LNCaP clone FGC (cell line): ENCODE results near the gene CAPN2.

Source experiments
- DNase-seq: peaks from one replicate; pipeline ENCODE4 v3.0.0-alpha.2; 2011; ENCODE audit warnings: low read depth
- H3K4me3 ChIP-seq: 2 replicates; pipeline ENCODE4 v1.5.1; 2011; ENCODE audit warnings: mild to moderate bottlenecking, low read depth, low read length, control low read depth
- TF ChIP-seq, protein P1 (sequence below): IDR thresholded peaks from 2 replicates; pipeline ENCODE4 v1.5.1; 2012; ENCODE audit warnings: mild to moderate bottlenecking; ENCODE audit not compliant: control insufficient read depth, insufficient read depth; ENCODE audit errors: extremely low read depth

CAPN2 gene

GRCh38 chr1:223712850-223713474 lies 623 bp downstream of the CAPN2 start:
- H3K4me3 ChIP-seq: peak overlapping the region; percentile 55
- TF ChIP-seq, protein P1, sequence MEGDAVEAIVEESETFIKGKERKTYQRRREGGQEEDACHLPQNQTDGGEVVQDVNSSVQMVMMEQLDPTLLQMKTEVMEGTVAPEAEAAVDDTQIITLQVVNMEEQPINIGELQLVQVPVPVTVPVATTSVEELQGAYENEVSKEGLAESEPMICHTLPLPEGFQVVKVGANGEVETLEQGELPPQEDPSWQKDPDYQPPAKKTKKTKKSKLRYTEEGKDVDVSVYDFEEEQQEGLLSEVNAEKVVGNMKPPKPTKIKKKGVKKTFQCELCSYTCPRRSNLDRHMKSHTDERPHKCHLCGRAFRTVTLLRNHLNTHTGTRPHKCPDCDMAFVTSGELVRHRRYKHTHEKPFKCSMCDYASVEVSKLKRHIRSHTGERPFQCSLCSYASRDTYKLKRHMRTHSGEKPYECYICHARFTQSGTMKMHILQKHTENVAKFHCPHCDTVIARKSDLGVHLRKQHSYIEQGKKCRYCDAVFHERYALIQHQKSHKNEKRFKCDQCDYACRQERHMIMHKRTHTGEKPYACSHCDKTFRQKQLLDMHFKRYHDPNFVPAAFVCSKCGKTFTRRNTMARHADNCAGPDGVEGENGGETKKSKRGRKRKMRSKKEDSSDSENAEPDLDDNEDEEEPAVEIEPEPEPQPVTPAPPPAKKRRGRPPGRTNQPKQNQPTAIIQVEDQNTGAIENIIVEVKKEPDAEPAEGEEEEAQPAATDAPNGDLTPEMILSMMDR: no peak
- DNase-seq: no peak

DNA sequence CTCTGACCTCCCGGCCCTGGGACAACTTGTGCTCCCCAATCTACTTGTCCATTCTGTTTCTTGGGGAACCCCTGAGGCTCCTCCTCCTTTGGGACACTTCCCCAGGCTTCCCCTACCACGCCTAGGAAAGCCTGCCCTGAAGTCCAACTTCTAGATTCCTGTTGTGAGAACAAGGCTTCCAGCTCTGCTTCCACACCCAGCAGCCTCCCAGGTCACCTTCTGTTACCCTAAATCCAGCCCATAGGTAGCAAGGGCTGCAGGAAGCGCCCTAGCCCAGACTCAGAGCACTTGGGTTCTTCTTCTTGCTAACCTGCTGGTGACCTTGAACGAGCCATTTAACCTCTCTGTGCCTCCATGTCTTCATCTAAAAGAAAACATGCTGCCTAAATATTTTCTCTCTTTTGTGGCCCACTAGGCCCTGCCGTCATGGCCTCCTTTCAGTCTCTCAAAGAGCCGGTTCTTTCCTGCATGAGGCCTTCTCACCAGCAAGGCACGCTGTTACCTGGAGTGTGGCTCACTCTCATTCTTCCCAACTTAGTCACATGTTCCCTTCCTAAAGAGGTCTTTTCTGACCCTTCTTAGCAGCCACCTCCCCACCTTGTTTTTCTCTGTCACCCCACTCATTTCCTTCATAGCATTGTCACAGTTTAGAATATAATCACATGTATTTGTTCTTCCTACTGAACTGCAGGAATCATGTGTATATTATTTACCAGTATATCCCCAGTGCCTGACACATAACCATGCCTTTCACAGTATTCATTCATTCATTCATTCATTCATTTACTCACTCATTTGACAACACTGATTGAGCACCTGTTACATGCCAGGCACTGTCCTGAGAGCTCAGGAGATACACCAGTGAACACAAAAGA lies 1.4 kb downstream of the CAPN2 start:
- H3K4me3 ChIP-seq: peak overlapping the region; percentile 55
- no peak for DNase-seq
- TF ChIP-seq, protein P1: no peak

- H3K4me3 ChIP-seq: no peak overlapping the region
- DNase-seq: no peak
- TF ChIP-seq, protein P1: no peak
These were observed 2.0 kb downstream of the CAPN2 start for GRCh38 chr1:223714421-223714724.

- TF ChIP-seq, protein P1: no peak
- DNase-seq: no peak
- no peak overlapping the region for H3K4me3 ChIP-seq
These were observed 2.7 kb downstream of the CAPN2 start for GRCh38 chr1:223714849-223715603.

DNA sequence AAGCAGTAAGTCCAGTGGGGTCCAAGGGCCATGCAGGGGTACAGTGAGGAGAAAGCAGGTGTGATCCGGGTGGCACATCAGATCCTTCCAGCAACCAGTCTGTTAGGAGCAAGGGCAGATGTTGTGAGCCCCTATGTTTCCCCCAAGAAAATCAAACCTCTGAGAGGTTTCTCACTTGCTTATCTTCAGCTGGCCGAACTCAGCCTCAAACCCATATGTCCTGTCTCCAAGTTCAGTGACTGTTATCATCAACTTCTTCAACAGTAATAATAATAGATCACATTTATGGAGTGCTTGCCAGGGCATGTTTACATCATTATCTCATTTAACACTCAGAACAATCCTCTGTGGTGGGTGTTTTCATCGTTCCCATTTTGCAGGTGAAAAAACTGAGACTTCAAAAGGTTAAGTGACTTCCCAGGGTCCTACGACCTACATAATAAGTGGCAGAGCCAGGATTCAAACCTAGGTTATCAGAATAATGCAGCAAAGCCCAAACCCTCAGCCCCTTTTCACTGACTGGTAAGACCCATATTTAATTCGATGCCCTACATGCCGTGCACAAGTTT lies 3.3 kb downstream of the CAPN2 start:
- no peak overlapping the region for H3K4me3 ChIP-seq
- TF ChIP-seq, protein P1: no peak
- DNase-seq: no peak

GRCh38 chr1:223716302-223716862 lies 4.0 kb downstream of the CAPN2 start:
- DNase-seq: no peak
- no peak overlapping the region for H3K4me3 ChIP-seq
- TF ChIP-seq, protein P1: no peak
